ENCODE results near the gene CACNA1S. TPM values are rescaled to one million over a fixed set of nuclear protein-coding genes. Genes with fewer than 3 reads are reported as not detected.

Gene CACNA1S
- total and polyA plus RNA-seq, 7 donors, result 0.01 TPM; not detected in 6

GRCh38 chr1:201063145-201063544 is 49.1 kb downstream of the CACNA1S start:
- intact Hi-C loops (cut with DNase I), result no loop called here
- no peaks in the 10 kb centered on the region for H3K36me3 ChIP-seq

GRCh38 chr1:201062511-201063091 is 49.6 kb downstream of the CACNA1S start:
- intact Hi-C loops (cut with DNase I), result no loop called here
- Histone ChIP-seq H3K4me1 (peaks cover 0 to 21% (median 17%) of the 10 kb centered on the region in 4 donors), H3K27me3 (no peaks in the 10 kb centered on the region), H3K9me3 (no peaks in the 10 kb centered on the region), H3K36me3 (no peaks in the 10 kb centered on the region), H3K4me3 (no peak overlapping the region), H3K27ac (no peak overlapping the region)
- DNase-seq, result no peak
- TF ChIP-seq EP300 (IDR thresholded peaks at IDR 0.05), result no peak
- no peak for TF ChIP-seq POLR2AphosphoS5 (IDR thresholded peaks at IDR 0.05)
- no peak for TF ChIP-seq CTCF (IDR thresholded peaks at IDR 0.05)
- no peak for TF ChIP-seq POLR2A (IDR thresholded peaks at IDR 0.05)
- WGBS, 2 donors, result 75 to 78% methylated on average over 8 of the region's 8 CpGs

More at GRCh38 chr1:201063145-201063544, 49.1 kb downstream of the CACNA1S start:
- H3K27ac ChIP-seq, result no peak overlapping the region
- no peaks in the 10 kb centered on the region for H3K27me3 ChIP-seq
- 86 to 91% methylated on average over 7 of the region's 7 CpGs for WGBS, 2 donors
- no peak for DNase-seq
- peaks cover 0 to 21% (median 17%) of the 10 kb centered on the region in 4 donors for H3K4me1 ChIP-seq
- no peaks in the 10 kb centered on the region for H3K9me3 ChIP-seq
- H3K4me3 ChIP-seq, result no peak overlapping the region
- no peak for TF ChIP-seq EP300 (IDR thresholded peaks at IDR 0.05)
- TF ChIP-seq POLR2AphosphoS5 (IDR thresholded peaks at IDR 0.05), result no peak
- no peak for TF ChIP-seq POLR2A (IDR thresholded peaks at IDR 0.05)
- no peak for TF ChIP-seq CTCF (IDR thresholded peaks at IDR 0.05)

- intact Hi-C loops (cut with DNase I), result no loop called here
- WGBS, 2 donors, result 96% methylated on average over 12 of the region's 12 CpGs
- Histone ChIP-seq H3K9me3 (no peaks in the 10 kb centered on the region), H3K36me3 (no peaks in the 10 kb centered on the region), H3K27ac (no peak overlapping the region), H3K27me3 (no peaks in the 10 kb centered on the region), H3K4me1 (peaks cover 0 to 21% (median 19%) of the 10 kb centered on the region in 4 donors), H3K4me3 (no peak overlapping the region)
- no peak for DNase-seq
- TF ChIP-seq POLR2AphosphoS5 (IDR thresholded peaks at IDR 0.05) (no peak), CTCF (IDR thresholded peaks at IDR 0.05) (no peak), POLR2A (IDR thresholded peaks at IDR 0.05) (no peak), EP300 (IDR thresholded peaks at IDR 0.05) (no peak)
Observed at GRCh38 chr1:201061886-201062285, 50.3 kb downstream of the CACNA1S start.

GRCh38 chr1:201061049-201061448 is 51.2 kb downstream of the CACNA1S start:
- no peaks in the 10 kb centered on the region for H3K27me3 ChIP-seq
- intact Hi-C loops (cut with DNase I), result no loop called here

More at GRCh38 chr1:201061049-201061448, 51.2 kb downstream of the CACNA1S start:
- no peak for DNase-seq
- Histone ChIP-seq H3K27ac (no peak overlapping the region), H3K4me3 (no peak overlapping the region), H3K36me3 (no peaks in the 10 kb centered on the region), H3K9me3 (no peaks in the 10 kb centered on the region), H3K4me1 (peaks cover 0 to 29% (median 27%) of the 10 kb centered on the region in 4 donors)
- WGBS, 2 donors, result 91 to 94% methylated on average over 4 of the region's 4 CpGs
- TF ChIP-seq POLR2AphosphoS5 (IDR thresholded peaks at IDR 0.05) (no peak), POLR2A (IDR thresholded peaks at IDR 0.05) (no peak), EP300 (IDR thresholded peaks at IDR 0.05) (no peak), CTCF (IDR thresholded peaks at IDR 0.05) (no peak)

Measured in sigmoid colon (tissue), 7 donors.